NCI-H345 treated with DMSO at 0.1 percent for 48 hours (cell line): ENCODE data around the gene TARBP2.

Source experiments
- DNase-seq: peaks from one replicate; lab custom pipeline; 2025; ENCODE audit not compliant: unreplicated experiment; lab: John Stamatoyannopoulos, UW

Gene TARBP2

DNA sequence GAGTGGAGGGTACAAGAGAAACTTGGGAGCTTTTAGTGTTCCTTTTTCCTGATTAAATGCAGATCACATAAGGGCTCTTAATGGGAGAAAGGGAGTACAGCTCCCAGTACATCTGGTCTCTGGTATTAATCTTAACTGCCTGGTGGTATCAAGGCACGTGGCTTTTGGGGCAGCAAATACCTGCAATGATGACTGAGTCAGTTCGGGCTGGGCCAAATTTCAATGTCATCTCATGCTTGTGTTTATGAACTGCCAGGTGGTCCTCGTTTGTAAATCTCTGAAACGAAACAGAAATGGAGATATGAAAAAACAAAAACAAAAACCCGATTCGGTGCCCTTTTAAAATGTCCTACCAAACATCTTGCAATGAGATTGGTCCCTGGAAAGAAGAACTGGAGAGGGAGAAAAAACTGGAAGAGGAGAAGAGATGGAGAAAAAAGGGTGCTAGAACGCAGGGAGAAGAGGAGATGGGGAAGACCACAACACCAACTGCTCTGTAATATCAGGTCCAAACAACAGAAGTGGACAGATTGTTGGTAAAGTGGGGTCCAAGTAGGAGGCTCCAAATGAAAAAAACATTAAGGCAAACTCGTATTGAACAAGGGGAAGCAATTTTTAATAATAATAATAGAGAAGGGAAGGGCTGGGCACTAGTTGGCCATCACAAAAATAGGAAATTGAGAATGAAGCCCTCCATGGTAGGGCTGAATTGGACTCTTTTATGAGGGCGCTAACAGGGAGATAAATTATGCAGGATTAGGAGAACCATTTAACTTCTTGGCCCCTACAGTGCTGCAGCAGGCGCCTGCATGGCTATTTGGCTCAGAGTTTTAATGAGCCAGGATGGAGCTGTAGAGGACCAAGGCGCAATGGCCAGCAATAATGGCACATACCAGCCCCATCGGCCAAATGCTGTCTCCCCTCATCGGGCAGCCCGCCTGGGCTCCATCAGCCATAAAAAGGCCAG, 51.6 kb downstream of the TARBP2 start:
- DNase-seq: no peak
